T-cell (primary cell): ENCODE results near the gene C1GALT1. TPM values are rescaled to one million over a fixed set of nuclear protein-coding genes. Genes with fewer than 3 reads are reported as not detected.

Source experiments
- ATAC-seq, 4 experiments: fragments of 200-7000 bp in 3 of 4; fragments of 150-1000 bp in 1 of 4; cut with Tn5 transposase; replicated peaks in 1 of 4; 1 replicate in 3 of 4; 2 replicates in 1 of 4; pipeline ENCODE4 v1.10.0; 2021; ENCODE audit warnings: moderate library complexity in 3 of 4, mild to moderate bottlenecking in 2 of 4, moderate number of reproducible peaks in 1 of 4
- CTCF ChIA-PET, 2 donors: fragments of 300-600 bp; sonication (Branson Sonifier 250); formaldehyde crosslinking; loops; one replicate each; lab custom pipeline; 2022; ENCODE audit warnings: antibody characterized with exemption in 2 of 2; lab: Charles Lee
- POLR2A ChIA-PET, 2 donors: fragments of 300-600 bp; sonication (Branson Sonifier 250); formaldehyde crosslinking; loops; one replicate each; lab custom pipeline; 2022; ENCODE audit warnings: antibody characterized with exemption in 2 of 2; lab: Charles Lee
- DNase-seq, 35 experiments: peaks; one replicate each; pipeline versions ENCODE4 v3.0.0 to v3.0.0-alpha.2; 2013 to 2023
- H3K27ac ChIP-seq: one replicate; pipeline ENCODE4 v1.5.1; 2013; ENCODE audit warnings: low read length
- H3K27me3 ChIP-seq, 2 experiments: replicated peaks in 1 of 2; 1 replicate in 1 of 2; 2 replicates in 1 of 2; pipeline versions ENCODE4 v1.6.1 to v1.7.0; 2013; ENCODE audit warnings: low read length in 1 of 2, mixed read lengths in 1 of 2; ENCODE audit not compliant: control insufficient read depth in 2 of 2, insufficient read depth in 2 of 2; ENCODE audit errors: extremely low read depth in 1 of 2
- H3K36me3 ChIP-seq, 2 donors: 1 replicate in 1 of 2; 2 replicates in 1 of 2; pipeline versions ENCODE4 v1.6.1 to v1.7.0; 2013; ENCODE audit warnings: low read length in 1 of 2; ENCODE audit not compliant: control insufficient read depth in 2 of 2, insufficient read depth in 1 of 2; ENCODE audit errors: extremely low read depth in 1 of 2
- H3K4me1 ChIP-seq, 2 experiments: 1 replicate in 1 of 2; 2 replicates in 1 of 2; pipeline versions ENCODE4 v1.6.1 to v1.7.0; 2013; ENCODE audit warnings: low read length in 2 of 2, mixed read lengths in 1 of 2; ENCODE audit not compliant: insufficient read depth in 2 of 2, control insufficient read depth in 1 of 2; ENCODE audit errors: extremely low read depth in 1 of 2
- H3K4me3 ChIP-seq, 2 donors: 1 replicate in 1 of 2; 2 replicates in 1 of 2; pipeline versions ENCODE4 v1.5.1 to v1.7.0; 2013; ENCODE audit warnings: mild to moderate bottlenecking in 2 of 2, low read length in 1 of 2, moderate library complexity in 1 of 2; ENCODE audit not compliant: control insufficient read depth in 1 of 2; ENCODE audit errors: extremely low read depth in 1 of 2
- H3K9me3 ChIP-seq: 2 replicates; pipeline ENCODE4 v1.7.0; 2013
- H3K27ac Mint-ChIP-seq, 2 donors: one replicate each; pipeline ENCODE4 v1.8.0; 2020 to 2021; ENCODE audit warnings: mild to moderate bottlenecking in 2 of 2, mixed read lengths in 2 of 2
- H3K27me3 Mint-ChIP-seq, 2 donors: one replicate each; pipeline ENCODE4 v1.8.0; 2021 to 2022; ENCODE audit warnings: mixed read lengths in 2 of 2
- H3K36me3 Mint-ChIP-seq: one replicate; pipeline ENCODE4 v1.8.0; 2021; ENCODE audit warnings: mixed read lengths
- H3K4me1 Mint-ChIP-seq, 3 donors: one replicate each; pipeline ENCODE4 v1.8.0; 2020 to 2022; ENCODE audit warnings: mixed read lengths in 3 of 3, mild to moderate bottlenecking in 1 of 3
- H3K4me3 Mint-ChIP-seq, 3 donors: one replicate each; pipeline ENCODE4 v1.8.0; 2020 to 2022; ENCODE audit warnings: mild to moderate bottlenecking in 3 of 3, mixed read lengths in 3 of 3, moderate library complexity in 3 of 3
- H3K9me3 Mint-ChIP-seq, 3 donors: one replicate each; pipeline ENCODE4 v1.8.0; 2020 to 2022; ENCODE audit warnings: mixed read lengths in 3 of 3
- WGBS: methylation state at CpG from one replicate; pipeline ENCODE4 v1.1.5; 2013; ENCODE audit warnings: missing lambda C conversion rate; ENCODE audit not compliant: insufficient coverage; 5-methylcytosine and 5-hydroxymethylcytosine counted together
- total RNA-seq, 35 experiments: library from RNA in 6 of 35; stranded (reverse) in 6 of 35; fragments of 120-200 nt in 1 of 35; gene quantifications; one replicate each; pipeline versions ENCODE4 v1.2.1 to v1.2.4 and lab custom pipeline; 2013 to 2026

C1GALT1 gene
- total RNA-seq, 5 donors from 2014 or later (not counting 1 experiment from before 2014, with no cell fraction given), result 32.9 to 45.0 (median 44.0) TPM

DNA sequence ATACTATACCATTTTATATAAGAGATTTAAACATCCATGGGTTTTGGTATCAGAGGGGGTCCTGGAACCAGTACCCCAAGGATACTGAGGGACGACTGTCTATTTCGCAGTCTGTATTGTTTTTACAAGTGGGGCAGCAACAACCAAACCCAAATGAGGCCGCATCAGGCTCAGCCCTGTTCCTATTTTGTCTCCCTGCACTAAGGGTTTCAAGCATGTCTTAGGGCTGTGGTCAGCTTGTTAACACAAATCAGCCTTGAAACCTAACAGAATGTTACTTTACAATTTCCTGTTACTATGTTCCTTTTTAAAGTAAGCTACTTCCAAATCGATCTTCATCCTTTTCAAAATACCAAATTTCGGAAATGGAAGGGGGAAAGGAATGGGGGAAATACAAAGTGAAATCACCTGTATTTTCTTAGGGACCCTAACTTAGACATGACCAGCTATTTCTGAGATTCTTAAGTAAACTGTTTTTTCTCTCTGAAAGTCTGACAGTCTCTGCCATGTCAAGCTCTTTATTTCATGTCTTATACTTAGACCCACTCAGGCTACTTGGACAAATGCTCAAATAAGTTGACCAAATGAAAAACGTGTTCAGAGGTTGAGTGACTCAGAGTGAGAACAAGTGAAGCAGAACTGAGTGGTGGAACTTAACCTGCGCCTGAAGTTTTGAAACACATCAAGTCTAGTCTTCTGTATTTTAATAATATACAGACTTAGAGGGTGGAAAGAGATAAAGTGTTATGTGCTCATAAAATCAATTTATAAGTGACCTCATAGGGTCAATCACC lies 75.8 kb downstream of the C1GALT1 start:
- peak overlapping the region; percentile 94 for H3K27ac ChIP-seq
- DNase-seq (peak in 13 of 35 experiments; percentile 1 to 45 (median 4)), ATAC-seq (peak; percentile 47 to 52 (median 52))
- H3K36me3 ChIP-seq, result no peaks in the 10 kb centered on the region
- peak overlapping the region; percentile 15 to 54 for H3K4me3 ChIP-seq
- CTCF ChIA-PET, result interaction anchor here (0.7 to 1.6 kb wide), 3 partner anchors 17 to 925 kb away, joined by 3 to 4 read pairs (median 3); no protein-coding TSS in a partner anchor
- Mint-ChIP-seq H3K4me1 (peaks cover 43 to 50% (median 45%) of the 10 kb centered on the region in 3 donors), H3K27me3 (no peaks in the 10 kb centered on the region), H3K9me3 (peaks cover 0 to 9% (median 4%) of the 10 kb centered on the region in 3 donors), H3K4me3 (peak overlapping the region; percentile 40 to 57 (median 55)), H3K36me3 (peaks cover 12% of the 10 kb centered on the region), H3K27ac (peak overlapping the region; percentile 84 to 85)
- no peaks in the 10 kb centered on the region for H3K9me3 ChIP-seq
- H3K27me3 ChIP-seq, result no peaks in the 10 kb centered on the region
- 29% methylated on average over 3 of the region's 7 CpGs for WGBS
- POLR2A ChIA-PET, result interaction anchor here (0.6 to 1.3 kb wide), 5 partner anchors 10 to 77 kb away, joined by 3 to 6 read pairs (median 3); no protein-coding TSS in a partner anchor
- H3K4me1 ChIP-seq, result peaks cover 14 to 23% of the 10 kb centered on the region in 2 experiments

DNA sequence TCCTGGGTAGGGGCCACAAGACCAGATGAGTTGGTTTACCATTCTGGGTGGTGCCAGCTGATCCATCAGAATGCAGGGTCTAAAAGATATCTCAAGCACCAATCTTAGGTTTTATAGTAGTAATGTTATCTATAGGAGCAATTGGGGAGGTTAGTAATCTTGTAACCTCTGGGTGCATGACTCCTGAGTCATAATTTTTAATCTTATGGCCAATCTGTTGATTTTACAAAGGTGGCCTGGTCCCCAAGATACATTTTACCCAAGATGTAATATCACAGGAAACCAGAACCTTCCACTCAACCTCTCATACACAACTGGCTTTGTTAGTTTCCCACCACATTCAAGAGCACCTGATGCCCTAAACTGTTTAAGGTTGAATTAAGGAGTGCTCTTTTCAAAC lies 79.5 kb downstream of the C1GALT1 start:
- Mint-ChIP-seq H3K27me3 (no peaks in the 10 kb centered on the region), H3K4me1 (peaks cover 33 to 39% (median 38%) of the 10 kb centered on the region in 3 donors), H3K9me3 (peaks cover 0 to 9% (median 4%) of the 10 kb centered on the region in 3 donors), H3K4me3 (no peak overlapping the region), H3K27ac (no peak overlapping the region), H3K36me3 (peaks cover 2% of the 10 kb centered on the region)
- Histone ChIP-seq H3K27ac (no peak overlapping the region), H3K4me1 (peaks cover 14 to 23% of the 10 kb centered on the region in 2 experiments), H3K36me3 (no peaks in the 10 kb centered on the region), H3K27me3 (no peaks in the 10 kb centered on the region), H3K9me3 (no peaks in the 10 kb centered on the region), H3K4me3 (no peak overlapping the region)
- DNase-seq (no peak), ATAC-seq (no peak)
- POLR2A ChIA-PET, result no interaction called here
- CTCF ChIA-PET, result no interaction called here

DNA sequence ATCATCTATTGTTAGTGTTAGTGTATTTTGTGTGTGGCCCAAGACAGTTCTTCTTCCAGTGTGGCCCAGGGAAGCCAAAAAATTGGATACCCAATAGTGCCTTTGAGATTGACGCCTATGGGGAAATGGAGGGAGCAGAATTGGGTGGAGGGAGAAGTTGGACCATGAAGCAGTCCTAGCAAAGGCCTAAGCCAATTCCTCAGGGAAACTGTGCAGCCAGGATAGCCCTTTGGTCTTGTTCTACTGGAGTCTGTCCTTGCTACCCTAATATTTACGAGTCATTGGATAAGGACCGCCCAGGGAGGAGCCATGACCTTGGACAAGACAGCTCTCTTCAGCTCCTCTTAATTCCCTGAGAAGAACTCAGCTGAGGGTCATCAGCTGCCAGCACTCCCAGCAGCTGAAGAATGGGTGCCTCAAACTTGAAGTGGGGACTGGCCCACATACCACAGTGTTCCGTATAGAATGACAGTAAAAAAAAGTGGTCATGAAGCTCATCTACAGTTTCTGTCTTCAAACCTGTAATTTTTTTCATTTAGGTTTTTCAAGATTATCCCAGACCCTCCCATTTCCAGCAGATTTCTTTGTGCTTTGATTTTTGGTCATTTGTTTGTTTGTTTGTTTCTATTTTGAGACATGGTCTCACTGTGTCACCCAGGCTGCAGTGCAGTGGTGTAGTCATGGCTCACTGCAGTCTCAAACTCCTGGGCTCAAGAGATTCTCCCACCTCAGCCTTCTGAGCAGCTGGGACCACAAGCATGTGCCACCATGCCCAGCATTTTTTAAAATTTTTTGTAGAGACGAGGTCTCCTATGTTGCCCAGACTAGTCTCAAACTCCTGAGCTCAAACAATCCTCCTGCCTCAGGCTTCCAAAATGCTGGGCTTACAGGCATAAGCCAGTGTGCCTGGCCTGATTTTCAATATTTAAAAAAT lies 81.2 kb downstream of the C1GALT1 start:
- H3K27ac ChIP-seq, result no peak overlapping the region
- POLR2A ChIA-PET, result no interaction called here
- peaks cover 16 to 25% (median 22%) of the 10 kb centered on the region in 3 donors for H3K4me1 Mint-ChIP-seq
- no peaks in the 10 kb centered on the region for H3K9me3 ChIP-seq
- peaks cover 4 to 13% of the 10 kb centered on the region in 2 experiments for H3K4me1 ChIP-seq
- H3K9me3 Mint-ChIP-seq, result peaks cover 0 to 9% (median 4%) of the 10 kb centered on the region in 3 donors
- DNase-seq (no peak), ATAC-seq (no peak)
- no peak overlapping the region for H3K4me3 ChIP-seq
- peaks cover 2% of the 10 kb centered on the region for H3K36me3 Mint-ChIP-seq
- H3K27ac Mint-ChIP-seq, result no peak overlapping the region
- WGBS, result 100% methylated on average over 1 of the region's 5 CpGs
- CTCF ChIA-PET, result no interaction called here
- H3K27me3 Mint-ChIP-seq, result no peaks in the 10 kb centered on the region
- H3K4me3 Mint-ChIP-seq, result no peak overlapping the region
- H3K36me3 ChIP-seq, result no peaks in the 10 kb centered on the region
- H3K27me3 ChIP-seq, result no peaks in the 10 kb centered on the region

DNA sequence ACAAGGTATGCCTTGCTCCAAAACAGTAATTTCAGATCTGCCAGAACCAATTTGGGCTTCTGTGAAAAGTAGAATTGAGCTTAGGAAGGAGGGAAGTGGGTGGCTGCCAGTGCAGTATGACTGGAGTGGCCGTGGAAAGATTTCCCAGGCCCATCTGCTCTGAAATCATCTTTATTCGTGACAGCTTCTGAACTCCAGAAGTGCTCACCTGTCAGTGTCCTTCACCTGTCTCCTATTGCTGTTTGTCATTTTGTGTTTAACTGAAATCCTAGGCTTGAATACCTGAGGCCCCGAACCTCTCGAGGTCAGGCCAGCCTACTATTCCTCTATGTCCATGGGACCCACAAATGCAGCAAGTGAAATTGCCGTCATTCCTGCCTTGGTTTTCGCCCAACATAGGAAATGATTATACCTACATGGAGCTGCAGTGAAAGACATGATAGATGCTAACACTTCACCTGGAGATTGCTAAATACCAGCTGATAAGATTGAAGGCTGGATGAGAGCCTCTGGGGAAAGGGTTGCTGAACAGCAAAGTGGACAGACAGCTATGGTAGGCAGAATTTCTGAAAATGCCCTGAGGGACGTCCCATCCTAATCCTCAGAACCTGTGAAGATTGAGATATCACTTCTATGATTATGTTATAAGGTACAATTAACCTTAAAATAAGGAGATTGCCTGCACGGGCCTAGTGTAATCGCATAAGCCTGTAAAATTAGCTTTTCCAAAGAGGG lies 82.1 kb downstream of the C1GALT1 start:
- ChIA-PET CTCF (interaction anchor here in 1 of 2 donors (0.5 to 0.8 kb wide), 2 partner anchors 19 to 54 kb away, joined by 3 to 6 read pairs; no protein-coding TSS in a partner anchor), POLR2A (no interaction called here)
- H3K4me1 Mint-ChIP-seq, result peaks cover 8 to 18% (median 17%) of the 10 kb centered on the region in 3 donors
- peaks cover 1 to 10% of the 10 kb centered on the region in 2 experiments for H3K4me1 ChIP-seq
- WGBS, result 100% methylated on average over 3 of the region's 9 CpGs
- no peak overlapping the region for H3K27ac Mint-ChIP-seq
- no peaks in the 10 kb centered on the region for H3K27me3 Mint-ChIP-seq
- no peak for DNase-seq
- H3K9me3 Mint-ChIP-seq, result peaks cover 0 to 9% (median 4%) of the 10 kb centered on the region in 3 donors
- peaks cover 2% of the 10 kb centered on the region for H3K36me3 Mint-ChIP-seq
- H3K36me3 ChIP-seq, result no peaks in the 10 kb centered on the region
- no peak overlapping the region for H3K27ac ChIP-seq
- H3K4me3 Mint-ChIP-seq, result no peak overlapping the region
- H3K9me3 ChIP-seq, result no peaks in the 10 kb centered on the region
- no peak overlapping the region for H3K4me3 ChIP-seq
- no peak for ATAC-seq
- no peaks in the 10 kb centered on the region for H3K27me3 ChIP-seq

DNA sequence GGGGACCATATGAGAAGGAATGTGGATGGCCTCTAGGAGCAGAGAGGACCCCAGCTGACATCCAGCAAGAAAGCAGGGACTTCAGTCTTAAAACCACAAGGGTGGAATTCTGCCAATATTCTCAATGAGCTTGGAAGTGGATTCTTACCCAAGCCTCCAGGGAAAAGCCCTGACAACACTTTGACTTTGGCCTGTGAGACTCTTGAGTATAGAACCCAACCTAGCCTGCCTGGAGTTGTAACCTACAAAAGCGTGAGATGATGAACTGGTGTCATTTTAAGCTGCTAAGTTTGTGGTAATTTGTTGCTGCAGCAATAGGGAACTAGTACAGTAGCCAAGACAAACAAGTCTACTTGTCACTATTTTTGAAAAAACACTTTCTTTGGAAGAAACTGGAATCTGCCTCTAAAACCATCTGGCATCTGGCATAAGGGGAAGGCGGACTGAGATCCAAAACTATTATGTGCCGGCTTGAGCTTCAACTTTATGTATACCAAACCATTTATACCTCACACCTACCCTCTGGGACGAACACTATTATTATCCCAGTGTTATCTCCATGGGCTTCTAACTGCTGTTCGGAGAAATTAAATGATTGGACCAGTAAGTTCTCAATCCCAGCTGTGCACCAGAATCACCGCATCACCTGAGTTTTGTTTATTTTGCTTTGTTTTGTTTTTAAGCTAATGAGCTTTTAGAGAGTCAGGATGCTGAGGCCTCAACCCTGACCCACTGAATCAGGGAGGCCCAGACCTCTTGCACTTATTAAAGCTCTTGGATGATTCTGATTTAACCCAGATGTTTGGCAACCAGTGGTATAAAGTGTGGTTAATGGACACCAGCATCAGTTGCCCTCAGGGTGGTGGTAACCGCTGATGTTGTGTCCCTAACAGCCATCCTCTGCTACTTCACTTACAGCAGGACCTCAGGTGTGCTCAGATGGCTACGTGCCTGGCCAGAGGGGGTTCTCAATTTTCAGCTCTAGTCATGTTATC lies 83.0 kb downstream of the C1GALT1 start:
- H3K27me3 ChIP-seq, result no peaks in the 10 kb centered on the region
- no peak for ATAC-seq
- ChIA-PET POLR2A (no interaction called here), CTCF (interaction anchor here in 1 of 2 donors (0.5 to 0.8 kb wide), 2 partner anchors 18 to 963 kb away, joined by 3 to 6 read pairs; no protein-coding TSS in a partner anchor)
- H3K36me3 ChIP-seq, result no peaks in the 10 kb centered on the region
- no peak overlapping the region for H3K4me3 Mint-ChIP-seq
- H3K4me1 Mint-ChIP-seq, result peaks cover under 1 to 10% (median 7%) of the 10 kb centered on the region in 3 donors
- no peak overlapping the region for H3K27ac Mint-ChIP-seq
- WGBS, result 95% methylated on average over 6 of the region's 8 CpGs
- no peak for DNase-seq
- no peak overlapping the region for H3K4me3 ChIP-seq
- H3K27me3 Mint-ChIP-seq, result no peaks in the 10 kb centered on the region
- no peaks in the 10 kb centered on the region for H3K9me3 ChIP-seq
- H3K4me1 ChIP-seq, result peaks cover 0 to 2% of the 10 kb centered on the region in 2 experiments
- H3K9me3 Mint-ChIP-seq, result peaks cover 0 to 7% (median 4%) of the 10 kb centered on the region in 3 donors
- peaks cover 2% of the 10 kb centered on the region for H3K36me3 Mint-ChIP-seq
- no peak overlapping the region for H3K27ac ChIP-seq
